Cardiac fibroblast (primary cell): ENCODE results near the gene SOX4.

Experiments used
- DNase-seq, 2 donors: peaks; one replicate each; pipeline versions ENCODE4 v3.0.0 to v3.0.0-alpha.2; 2010; ENCODE audit warnings: low read depth in 2 of 2
- H3K4me3 ChIP-seq, 2 donors: replicated peaks in 1 of 2; 1 replicate in 1 of 2; 2 replicates in 1 of 2; pipeline ENCODE4 v1.5.1; 2011; ENCODE audit warnings: low read depth in 2 of 2, low read length in 2 of 2, mild to moderate bottlenecking in 2 of 2, moderate library complexity in 1 of 2
- CTCF ChIP-seq: IDR thresholded peaks from one replicate; pipeline ENCODE4 v1.5.1; 2011; ENCODE audit warnings: low read depth, mild to moderate bottlenecking, low read length, inconsistent platforms

The SOX4 gene

GRCh38 chr6:21592953-21593352 lies 598 bp upstream of the SOX4 start:
- no peak for TF ChIP-seq CTCF
- no peak for DNase-seq
- H3K4me3 ChIP-seq: peak overlapping the region; percentile 31 to 92

GRCh38 chr6:21593927-21594415 lies 420 bp downstream of the SOX4 start:
- no peak for TF ChIP-seq CTCF
- DNase-seq: peak; percentile 72 to 74
- peak overlapping the region; percentile 83 to 92 for H3K4me3 ChIP-seq

GRCh38 chr6:21594416-21595281 lies 1.1 kb downstream of the SOX4 start:
- TF ChIP-seq CTCF: no peak
- peak; percentile 70 to 71 for DNase-seq
- H3K4me3 ChIP-seq: peak overlapping the region; percentile 83 to 92

- DNase-seq: peak; percentile 23 to 39
- H3K4me3 ChIP-seq: peak overlapping the region; percentile 83 to 92
- TF ChIP-seq CTCF: no peak
These were observed 2.0 kb downstream of the SOX4 start for GRCh38 chr6:21595285-21596144.

- DNase-seq: peak; percentile 58 to 67
- TF ChIP-seq CTCF: no peak
These were observed 2.8 kb downstream of the SOX4 start for GRCh38 chr6:21596145-21596948.

More at GRCh38 chr6:21596145-21596948, 2.8 kb downstream of the SOX4 start:
- peak overlapping the region; percentile 83 to 92 for H3K4me3 ChIP-seq
